ENCODE measurements around the gene SLC52A1. TPM values are rescaled to one million over a fixed set of nuclear protein-coding genes. Genes with fewer than 3 reads are reported as not detected.

SLC52A1 gene
- total RNA-seq, 4 donors from 2014 or later, result not detected

- DNase-seq (ENCODE audit: low spot score in 2 of 2), result no peak
- H3K36me3 ChIP-seq, result peaks cover 4 to 100% (median 7%) of the 10 kb centered on the region in 3 donors
- WGBS, 2 donors, result 84 to 93% methylated on average over 6 of the region's 6 CpGs
Observed at GRCh38 chr17:5011928-5012327, 23.3 kb downstream of the SLC52A1 start.

GRCh38 chr17:5003214-5003867, 31.9 kb downstream of the SLC52A1 start:
- no peak for DNase-seq (ENCODE audit: low spot score in 2 of 2)
- H3K9me3 ChIP-seq, result no peaks in the 10 kb centered on the region
- no peaks in the 10 kb centered on the region for H3K27me3 ChIP-seq
- peaks cover 0 to 30% (median 19%) of the 10 kb centered on the region in 4 donors for H3K4me1 ChIP-seq
- peaks cover 3 to 77% (median 45%) of the 10 kb centered on the region in 3 donors for H3K36me3 ChIP-seq
- 94 to 95% methylated on average over 18 of the region's 18 CpGs for WGBS, 2 donors
- TF ChIP-seq CTCF (IDR thresholded peaks at IDR 0.05), result no peak
- TF ChIP-seq EP300 (IDR thresholded peaks at IDR 0.05), result no peak
- no peak for TF ChIP-seq POLR2A (IDR thresholded peaks at IDR 0.05)
- H3K4me3 ChIP-seq, result no peak overlapping the region
- H3K27ac ChIP-seq, result no peak overlapping the region

More at GRCh38 chr17:5011928-5012327, 23.3 kb downstream of the SLC52A1 start:
- Histone ChIP-seq H3K27me3 (no peaks in the 10 kb centered on the region), H3K4me1 (no peaks in the 10 kb centered on the region), H3K4me3 (no peak overlapping the region), H3K27ac (no peak overlapping the region), H3K9me3 (no peaks in the 10 kb centered on the region)
- TF ChIP-seq POLR2A (IDR thresholded peaks at IDR 0.05) (no peak), CTCF (IDR thresholded peaks at IDR 0.05) (no peak), EP300 (IDR thresholded peaks at IDR 0.05) (no peak)

GRCh38 chr17:5002121-5002788, 33.0 kb downstream of the SLC52A1 start:
- Histone ChIP-seq H3K4me1 (peaks cover 0 to 30% (median 19%) of the 10 kb centered on the region in 4 donors), H3K4me3 (no peak overlapping the region), H3K9me3 (no peaks in the 10 kb centered on the region), H3K27ac (no peak overlapping the region), H3K36me3 (peaks cover 3 to 66% (median 41%) of the 10 kb centered on the region in 3 donors), H3K27me3 (no peaks in the 10 kb centered on the region)
- 89 to 90% methylated on average over 20 of the region's 20 CpGs for WGBS, 2 donors
- TF ChIP-seq CTCF (IDR thresholded peaks at IDR 0.05) (no peak), POLR2A (IDR thresholded peaks at IDR 0.05) (no peak), EP300 (IDR thresholded peaks at IDR 0.05) (no peak)
- no peak for DNase-seq (ENCODE audit: low spot score in 2 of 2)

- DNase-seq (ENCODE audit: low spot score in 2 of 2), result peak in 1 of 2 donors; percentile 37
- Histone ChIP-seq H3K27me3 (no peaks in the 10 kb centered on the region), H3K36me3 (peaks cover 0 to 46% (median 33%) of the 10 kb centered on the region in 3 donors), H3K27ac (peak overlapping the region in 1 of 4 donors; percentile 95), H3K9me3 (no peaks in the 10 kb centered on the region), H3K4me1 (peaks cover 0 to 37% (median 22%) of the 10 kb centered on the region in 4 donors), H3K4me3 (peak overlapping the region in 1 of 4 donors; percentile 86)
- TF ChIP-seq EP300 (IDR thresholded peaks at IDR 0.05), result no peak
- no peak for TF ChIP-seq CTCF (IDR thresholded peaks at IDR 0.05)
- no peak for TF ChIP-seq POLR2A (IDR thresholded peaks at IDR 0.05)
- WGBS, 2 donors, result 63 to 71% methylated on average over 11 of the region's 11 CpGs
Observed at GRCh38 chr17:5000237-5000639, 35.0 kb downstream of the SLC52A1 start.

Data from tibial nerve (tissue), 4 donors.